ENCODE measurements around the gene GPR152.

GPR152 gene

DNA sequence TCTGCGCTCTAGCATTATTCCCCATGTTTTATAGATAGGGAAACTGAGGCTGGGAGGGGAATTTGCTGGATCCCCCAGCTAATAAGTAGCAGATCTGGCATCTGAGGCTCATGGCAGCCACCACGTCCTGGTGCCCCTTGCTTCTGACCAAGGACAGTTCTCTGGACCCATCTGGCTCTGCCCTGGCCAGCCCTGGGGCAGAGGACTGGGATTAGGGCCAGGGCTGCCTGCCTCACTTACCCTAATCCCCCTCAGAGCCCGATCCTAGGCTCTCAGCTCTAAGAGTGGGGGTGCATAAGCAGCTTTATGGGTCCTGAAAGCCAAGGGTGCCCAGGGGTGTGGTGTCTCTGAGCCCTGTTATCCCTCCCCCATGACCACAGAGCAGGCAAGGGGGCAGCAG is 2.5 kb upstream of the GPR152 start, which contains the start of gene CABP4:
TSS of gene CABP4 (plus strand) at position 301 of the 400 bp plus-strand sequence. CDS start at position 371, 70 bp downstream.
- in situ Hi-C loops (cut with MboI; ENCODE audit: low sequenced_read_pairs, unreplicated experiment) = no loop called here
- DNase-seq (ENCODE audit: low spot score) = no peak
- TF ChIP-seq, protein P1, sequence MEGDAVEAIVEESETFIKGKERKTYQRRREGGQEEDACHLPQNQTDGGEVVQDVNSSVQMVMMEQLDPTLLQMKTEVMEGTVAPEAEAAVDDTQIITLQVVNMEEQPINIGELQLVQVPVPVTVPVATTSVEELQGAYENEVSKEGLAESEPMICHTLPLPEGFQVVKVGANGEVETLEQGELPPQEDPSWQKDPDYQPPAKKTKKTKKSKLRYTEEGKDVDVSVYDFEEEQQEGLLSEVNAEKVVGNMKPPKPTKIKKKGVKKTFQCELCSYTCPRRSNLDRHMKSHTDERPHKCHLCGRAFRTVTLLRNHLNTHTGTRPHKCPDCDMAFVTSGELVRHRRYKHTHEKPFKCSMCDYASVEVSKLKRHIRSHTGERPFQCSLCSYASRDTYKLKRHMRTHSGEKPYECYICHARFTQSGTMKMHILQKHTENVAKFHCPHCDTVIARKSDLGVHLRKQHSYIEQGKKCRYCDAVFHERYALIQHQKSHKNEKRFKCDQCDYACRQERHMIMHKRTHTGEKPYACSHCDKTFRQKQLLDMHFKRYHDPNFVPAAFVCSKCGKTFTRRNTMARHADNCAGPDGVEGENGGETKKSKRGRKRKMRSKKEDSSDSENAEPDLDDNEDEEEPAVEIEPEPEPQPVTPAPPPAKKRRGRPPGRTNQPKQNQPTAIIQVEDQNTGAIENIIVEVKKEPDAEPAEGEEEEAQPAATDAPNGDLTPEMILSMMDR (IDR thresholded peaks at IDR 0.05; ENCODE audit: borderline replicate concordance, control extremely low read depth, extremely low read depth, insufficient read depth, missing control alignments) = no peak

DNA sequence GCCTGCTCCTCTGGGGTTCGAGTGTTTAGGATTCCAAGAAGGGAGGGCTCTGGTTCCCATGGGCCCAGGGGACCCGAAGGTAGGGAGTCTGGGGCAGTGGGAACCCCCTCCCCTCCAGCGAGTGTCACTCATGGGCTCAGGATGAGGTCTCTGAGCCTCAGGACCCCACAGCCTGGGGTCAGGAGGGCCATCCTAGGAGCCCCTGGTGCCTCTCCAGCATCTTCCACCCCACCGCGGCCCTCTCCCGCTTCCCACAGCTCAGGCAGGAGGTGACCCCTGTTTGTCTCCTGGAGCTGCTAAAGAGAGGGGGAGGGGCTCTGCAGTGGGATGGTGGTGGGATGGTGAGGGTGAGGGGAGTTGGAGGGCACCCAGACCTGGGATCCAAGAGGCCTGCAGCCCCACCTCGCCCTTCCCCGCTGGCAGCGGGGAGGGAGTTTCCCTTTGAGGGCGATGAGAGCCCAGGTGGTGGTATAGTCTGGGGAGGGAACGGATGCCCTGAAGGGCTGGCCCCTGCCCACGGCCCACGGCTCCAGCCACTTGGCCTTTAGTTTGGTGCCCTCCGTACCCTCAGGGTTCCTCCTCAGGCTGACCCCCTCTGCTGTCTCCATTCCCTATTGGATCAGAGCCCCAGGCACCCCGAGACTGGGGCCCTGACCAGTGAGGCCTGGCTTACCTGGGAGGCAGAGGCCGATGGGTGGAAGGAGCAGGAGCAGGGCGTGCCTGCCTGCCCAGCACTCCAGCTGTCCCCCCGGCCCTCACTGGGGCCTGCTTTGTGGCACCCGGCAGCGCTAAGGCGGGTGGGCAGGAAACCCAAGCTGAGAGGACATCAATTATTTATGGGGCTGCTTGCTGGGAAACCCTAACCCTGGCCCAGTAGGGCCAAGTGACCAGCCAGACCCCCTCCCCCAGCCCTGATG is 1.5 kb upstream of the GPR152 start:
- in situ Hi-C loops (cut with MboI; ENCODE audit: low sequenced_read_pairs, unreplicated experiment) = no loop called here
- no peak for DNase-seq (ENCODE audit: low spot score)
- TF ChIP-seq, protein P1 (IDR thresholded peaks at IDR 0.05; ENCODE audit: borderline replicate concordance, control extremely low read depth, extremely low read depth, insufficient read depth, missing control alignments) = no peak

DNA sequence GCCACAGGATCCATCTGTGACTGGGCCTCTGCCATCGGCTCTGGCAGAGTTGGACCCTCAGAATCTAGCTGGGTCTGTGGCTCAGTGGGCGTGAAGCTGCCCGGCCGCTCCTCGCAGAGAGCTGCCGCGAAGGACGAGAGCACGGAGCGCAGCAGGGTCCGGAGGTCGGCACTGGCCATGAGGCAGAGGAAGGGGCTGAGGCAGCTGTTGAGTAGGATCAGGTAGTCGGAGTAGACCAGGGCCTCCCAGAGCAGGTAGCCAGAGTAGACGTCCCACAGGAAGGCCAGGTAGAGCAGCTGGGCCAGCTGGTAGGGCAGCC is 912 bp downstream of the GPR152 start:
- TF ChIP-seq, protein P1 (IDR thresholded peaks at IDR 0.05; ENCODE audit: borderline replicate concordance, control extremely low read depth, extremely low read depth, insufficient read depth, missing control alignments) = no peak
- in situ Hi-C loops (cut with MboI; ENCODE audit: low sequenced_read_pairs, unreplicated experiment) = no loop called here

DNA sequence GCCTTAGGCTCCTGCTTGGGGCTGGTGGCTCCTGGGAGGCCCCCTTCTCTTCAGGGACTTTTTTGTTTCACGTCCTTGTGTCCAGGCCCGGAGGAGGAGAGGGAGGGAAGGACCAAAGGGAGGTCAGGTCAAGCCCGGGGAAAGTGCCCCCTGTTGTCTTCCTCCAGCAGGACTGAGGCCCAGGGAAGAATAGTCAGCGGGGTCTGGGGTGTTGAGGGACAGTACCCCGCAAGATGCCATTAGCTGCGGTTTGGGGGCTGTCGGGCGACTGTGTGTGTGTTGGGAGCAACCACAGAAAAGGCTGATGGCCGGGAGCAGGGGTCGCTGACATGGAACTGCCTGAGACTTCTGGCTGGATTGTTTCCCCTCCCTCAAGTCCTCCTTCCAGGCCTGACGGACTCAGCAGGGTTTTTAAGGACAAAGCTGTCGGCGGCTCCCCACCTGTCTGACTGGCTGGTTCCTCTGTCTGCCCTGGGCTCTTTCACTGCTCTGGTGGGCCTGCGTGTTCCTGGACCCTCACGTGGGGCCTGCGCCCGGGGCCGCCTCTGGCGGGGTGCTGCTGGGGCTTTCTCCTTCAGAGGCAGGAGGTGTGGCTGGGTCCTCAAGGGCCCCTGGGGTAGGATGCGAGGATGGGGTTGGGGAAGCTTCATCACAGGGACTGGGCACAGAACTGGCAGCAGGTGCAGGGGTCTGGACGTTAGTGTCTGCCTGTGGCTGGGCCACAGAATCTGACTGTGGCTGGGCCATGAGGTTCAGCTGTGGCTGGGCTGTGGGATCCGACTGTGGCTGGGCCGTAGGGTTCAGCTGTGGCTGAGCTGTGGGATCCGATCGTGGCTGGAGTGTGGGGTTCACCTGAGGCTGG is 1.5 kb downstream of the GPR152 start:
- in situ Hi-C loops (cut with MboI; ENCODE audit: low sequenced_read_pairs, unreplicated experiment) = no loop called here
- TF ChIP-seq, protein P1 (IDR thresholded peaks at IDR 0.05; ENCODE audit: borderline replicate concordance, control extremely low read depth, extremely low read depth, insufficient read depth, missing control alignments) = no peak
- no peak for DNase-seq (ENCODE audit: low spot score)

More for the DNA sequence above, 912 bp downstream of the GPR152 start:
- DNase-seq (ENCODE audit: low spot score) = no peak

DNA sequence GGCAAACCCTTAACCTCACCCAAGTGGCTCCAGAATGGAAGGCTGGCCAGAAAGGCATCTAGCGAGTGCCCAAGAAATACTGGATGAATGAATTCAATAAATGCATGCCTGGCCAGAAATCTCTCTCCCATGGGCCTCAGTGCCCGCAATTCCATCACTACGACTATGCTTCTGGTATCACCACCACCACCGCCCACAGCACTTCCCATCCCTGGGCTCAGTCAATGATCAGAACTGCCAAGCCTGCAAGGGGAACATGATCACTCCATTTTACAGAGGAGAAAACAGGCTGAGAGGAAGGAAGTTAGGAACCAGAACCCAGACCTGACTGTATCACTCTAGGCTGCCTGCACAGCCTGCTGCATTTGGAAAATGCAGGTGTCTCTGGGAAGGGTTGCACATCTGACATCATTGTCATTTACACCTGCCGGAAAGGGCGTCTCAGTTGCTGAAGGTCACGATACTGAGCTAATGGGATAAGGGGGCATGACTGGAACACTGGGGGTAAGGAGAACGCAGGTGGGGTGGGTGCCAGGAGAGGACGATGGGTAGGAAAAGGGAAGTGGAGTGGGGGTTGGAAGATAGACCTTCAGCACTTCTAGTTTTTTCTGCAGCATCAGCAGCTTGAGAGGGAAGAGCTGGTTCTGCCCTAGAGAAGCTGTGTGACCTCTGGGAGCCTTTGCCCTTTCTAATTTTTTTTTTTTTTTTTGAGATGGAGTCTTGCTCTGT is 3.2 kb downstream of the GPR152 start:
- in situ Hi-C loops (cut with MboI; ENCODE audit: low sequenced_read_pairs, unreplicated experiment) = no loop called here
- DNase-seq (ENCODE audit: low spot score) = no peak

More for the DNA sequence above, 3.2 kb downstream of the GPR152 start:
- TF ChIP-seq, protein P1 (IDR thresholded peaks at IDR 0.05; ENCODE audit: borderline replicate concordance, control extremely low read depth, extremely low read depth, insufficient read depth, missing control alignments) = no peak
